NCI-H2029 treated with DMSO at 0.1 percent for 48 hours (cell line): Measurements from ENCODE around the gene SUGP2.
"Not testable (repeated sequence)": the region's sequence is repeated elsewhere in the genome, so short reads cannot be mapped to it uniquely, and the experiment has no call there.

Experiments used
- DNase-seq: peaks from one replicate; lab custom pipeline; 2025; lab: John Stamatoyannopoulos, UW

SUGP2 gene

GRCh38 chr19:19031891-19032290 lies 1.4 kb downstream of the SUGP2 start:
- no peak for DNase-seq

DNA sequence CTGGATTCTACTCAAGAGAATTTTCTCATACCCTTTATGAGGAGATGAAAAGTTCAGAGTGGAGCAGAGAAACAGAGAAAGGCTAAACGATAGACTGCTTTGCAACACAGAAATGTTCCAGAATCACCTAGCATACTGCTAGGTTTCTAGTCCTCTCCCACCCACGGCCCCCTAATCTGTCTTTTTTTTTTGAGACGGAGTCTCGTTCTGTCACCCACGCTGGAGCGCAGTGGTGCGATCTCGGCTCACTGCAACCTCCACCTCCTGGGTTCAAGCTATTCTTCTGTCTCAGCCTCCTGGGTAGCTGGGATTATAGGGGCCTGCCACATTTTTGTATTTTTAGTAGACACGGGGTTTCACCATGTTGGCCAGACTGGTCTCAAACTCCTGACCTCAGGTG lies 4.8 kb downstream of the SUGP2 start:
- DNase-seq: no peak

- DNase-seq: no peak
Observed at GRCh38 chr19:19027228-19027627, 6.1 kb downstream of the SUGP2 start.

GRCh38 chr19:19026299-19026971 lies 6.9 kb downstream of the SUGP2 start:
- DNase-seq: no peak

GRCh38 chr19:19025861-19026260 lies 7.5 kb downstream of the SUGP2 start:
- no peak for DNase-seq

DNA sequence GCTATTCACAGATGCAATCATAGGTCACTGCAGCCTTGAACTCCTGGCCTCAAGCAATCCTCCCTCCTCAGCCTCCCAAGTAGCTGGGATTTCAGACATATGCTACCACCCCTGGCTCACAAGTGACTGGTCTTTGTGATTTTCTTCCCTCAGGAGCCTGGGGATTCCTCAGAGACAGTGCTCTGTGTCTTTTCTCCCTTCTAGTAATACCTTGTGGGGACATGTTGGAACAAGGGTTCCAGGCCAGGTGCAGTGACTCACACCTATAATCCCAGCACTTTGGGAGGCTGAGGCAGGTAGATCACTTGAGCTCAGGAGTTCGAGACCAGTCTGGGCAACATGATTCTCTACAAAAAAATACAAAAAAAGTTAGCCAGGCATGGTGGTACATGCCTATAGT lies 9.9 kb downstream of the SUGP2 start:
- DNase-seq: not testable (repeated sequence)

DNA sequence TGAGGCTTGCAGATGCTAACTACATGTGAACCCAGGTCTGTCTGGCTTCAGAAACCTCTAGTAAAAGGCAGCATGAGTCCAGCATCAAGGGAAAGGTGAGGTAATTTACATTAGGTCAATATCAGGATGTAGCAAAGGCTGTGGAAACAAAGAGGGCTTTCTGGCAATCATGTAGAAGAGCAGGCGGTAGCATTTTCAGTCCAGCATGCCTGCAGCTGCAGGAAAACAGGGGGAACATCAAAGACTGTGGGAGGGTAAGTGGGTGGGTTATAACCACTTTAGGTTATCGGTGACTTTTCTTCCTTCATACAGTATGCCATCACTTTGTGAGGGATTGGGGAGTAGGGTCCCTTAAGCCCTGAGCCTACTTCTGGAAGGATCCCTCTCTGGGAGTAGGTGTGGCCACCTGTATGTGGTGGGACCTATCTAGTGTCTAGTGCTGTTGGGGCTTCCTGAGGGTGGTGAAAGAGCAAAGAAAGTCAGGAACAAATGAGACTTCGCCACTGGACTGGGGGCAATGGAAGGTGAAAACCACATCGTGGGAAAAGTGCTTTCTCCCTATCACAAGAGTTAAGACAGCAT lies 10.8 kb downstream of the SUGP2 start:
- no peak for DNase-seq

DNA sequence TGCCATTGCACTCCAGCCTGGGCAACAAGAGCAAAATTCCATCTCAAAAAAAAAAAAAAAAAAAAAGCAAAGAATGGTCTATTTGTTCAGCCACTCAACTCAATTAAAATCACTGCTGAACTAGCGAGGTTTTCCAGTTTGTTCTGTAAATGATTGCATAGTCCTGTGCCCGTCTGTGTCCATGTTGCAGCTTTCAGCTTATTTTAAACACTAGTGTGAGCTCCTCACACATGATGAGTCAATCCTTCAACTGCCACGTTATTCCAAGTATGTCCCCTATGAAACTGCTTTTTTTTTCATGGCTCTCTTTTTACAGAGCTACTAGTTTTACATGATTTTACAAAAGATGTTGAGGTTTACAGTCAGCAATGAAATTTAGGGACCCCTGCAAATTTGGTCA lies 12.2 kb downstream of the SUGP2 start:
- DNase-seq: no peak

DNA sequence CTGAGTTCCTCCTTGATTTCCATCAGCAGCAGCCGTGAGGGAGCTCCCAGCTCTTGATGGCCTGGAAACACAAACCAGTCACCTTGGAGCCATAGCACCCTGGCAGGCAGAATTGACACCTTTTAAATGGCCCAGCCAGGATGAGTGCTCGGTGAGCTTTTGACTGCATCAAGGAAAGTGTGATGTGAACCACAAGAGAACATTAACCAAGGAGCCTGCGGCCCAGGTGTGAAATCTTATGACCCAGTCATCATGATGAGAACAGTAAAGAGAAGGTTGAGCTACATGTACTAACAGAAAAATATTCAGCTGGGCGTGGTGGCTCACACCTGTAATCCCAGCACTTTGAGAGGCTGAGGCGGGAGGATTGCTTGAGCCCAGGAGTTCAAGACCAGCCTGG lies 22.8 kb downstream of the SUGP2 start:
- DNase-seq: no peak

DNA sequence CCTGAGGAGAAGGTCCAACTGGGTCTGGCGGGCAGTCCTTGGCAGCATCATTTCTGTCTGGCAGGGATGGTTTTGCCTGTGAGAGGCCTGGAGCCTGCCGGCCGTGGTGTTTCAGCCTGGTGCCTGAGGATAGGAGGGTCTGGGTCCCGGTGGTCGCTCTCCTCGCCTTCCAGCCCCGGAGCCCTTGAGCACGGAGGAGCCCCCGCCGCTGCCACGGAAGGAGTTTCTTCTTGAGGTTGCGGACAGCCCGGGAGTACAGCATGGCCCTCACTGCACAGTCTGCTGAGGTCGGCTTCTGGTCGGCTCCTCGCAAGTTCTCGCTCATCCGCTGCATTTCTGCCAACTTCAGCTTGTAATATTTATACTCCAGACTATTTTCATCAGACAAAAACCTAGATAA lies 23.4 kb downstream of the SUGP2 start:
- no peak for DNase-seq

DNA sequence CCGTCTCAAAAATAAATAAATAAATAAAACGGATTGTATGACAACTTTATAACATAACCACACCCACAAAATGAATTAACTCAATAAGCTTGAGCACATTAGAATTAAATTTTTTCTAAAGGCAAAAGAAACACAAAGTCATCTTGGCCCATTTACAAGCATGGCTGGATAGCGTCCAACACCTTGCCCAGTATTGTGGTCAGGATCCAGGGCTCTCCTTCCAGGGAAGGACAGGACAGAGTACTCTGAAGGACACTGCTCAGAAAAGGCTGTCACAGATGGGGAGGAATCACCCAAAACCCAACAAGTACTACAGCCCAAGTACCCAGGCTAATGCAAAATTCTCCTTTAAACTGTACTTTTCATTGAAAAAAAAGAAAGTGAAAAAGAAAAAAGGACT lies 27.1 kb downstream of the SUGP2 start:
- DNase-seq: no peak

DNA sequence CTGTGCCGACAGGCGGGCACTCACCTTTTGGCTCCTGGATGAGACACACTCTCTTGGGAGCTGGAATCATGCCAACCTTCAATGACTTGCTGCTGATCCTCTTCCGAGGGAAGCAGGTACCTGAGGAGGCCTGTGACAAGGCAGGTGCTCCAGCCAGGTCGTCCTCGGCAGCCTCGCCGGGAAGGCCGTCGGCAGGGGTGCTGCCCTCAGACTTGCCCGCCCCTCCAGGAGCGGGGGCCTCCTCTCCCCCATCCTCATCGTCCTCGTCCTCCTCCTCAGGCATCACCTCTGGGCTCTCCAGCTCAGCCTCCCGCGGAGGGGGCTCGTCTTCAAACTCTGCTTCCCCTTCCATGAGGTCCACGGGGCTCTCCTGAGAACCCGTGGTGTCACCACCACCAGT lies 29.2 kb downstream of the SUGP2 start:
- DNase-seq: no peak

- DNase-seq: no peak
Observed at GRCh38 chr19:18999896-19000620, 33.3 kb downstream of the SUGP2 start.

DNA sequence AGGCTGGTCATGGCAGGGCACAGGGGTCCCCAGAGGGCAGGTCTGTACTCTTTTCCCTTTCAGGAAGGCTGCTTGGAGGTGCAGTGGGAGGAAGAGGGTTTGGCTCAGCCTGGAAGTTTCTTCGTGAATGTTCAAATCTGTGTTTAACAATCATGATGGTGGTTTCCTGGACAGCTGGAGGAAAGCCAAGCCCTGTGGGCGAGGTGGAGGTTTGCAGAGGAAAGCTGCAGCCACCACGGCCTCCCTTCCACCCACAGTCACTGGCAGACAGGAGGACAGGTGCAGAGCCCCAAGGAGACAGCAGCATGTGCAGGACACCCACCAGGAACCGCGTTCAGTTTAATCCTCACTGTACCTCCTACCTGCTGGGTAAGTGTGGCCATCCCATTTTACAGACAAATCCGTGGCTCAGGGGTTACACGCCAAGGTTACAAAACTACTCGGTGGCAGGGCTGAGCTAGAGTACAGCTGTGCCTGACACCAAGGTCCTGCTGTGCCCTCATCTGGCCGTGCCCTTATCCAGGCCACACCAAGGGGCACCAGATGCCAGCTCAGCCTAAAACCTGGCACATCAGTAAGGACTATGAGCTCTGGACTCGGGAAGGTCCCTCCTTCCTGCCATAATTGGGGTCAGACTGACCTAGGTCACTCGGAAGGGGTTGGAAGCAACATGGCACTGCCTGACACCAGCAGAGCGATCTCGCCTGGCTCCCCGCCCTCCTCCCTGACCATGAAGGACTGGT lies 34.1 kb downstream of the SUGP2 start:
- DNase-seq: no peak

- no peak for DNase-seq
Observed at GRCh38 chr19:18998276-18998675, 35.0 kb downstream of the SUGP2 start.

DNA sequence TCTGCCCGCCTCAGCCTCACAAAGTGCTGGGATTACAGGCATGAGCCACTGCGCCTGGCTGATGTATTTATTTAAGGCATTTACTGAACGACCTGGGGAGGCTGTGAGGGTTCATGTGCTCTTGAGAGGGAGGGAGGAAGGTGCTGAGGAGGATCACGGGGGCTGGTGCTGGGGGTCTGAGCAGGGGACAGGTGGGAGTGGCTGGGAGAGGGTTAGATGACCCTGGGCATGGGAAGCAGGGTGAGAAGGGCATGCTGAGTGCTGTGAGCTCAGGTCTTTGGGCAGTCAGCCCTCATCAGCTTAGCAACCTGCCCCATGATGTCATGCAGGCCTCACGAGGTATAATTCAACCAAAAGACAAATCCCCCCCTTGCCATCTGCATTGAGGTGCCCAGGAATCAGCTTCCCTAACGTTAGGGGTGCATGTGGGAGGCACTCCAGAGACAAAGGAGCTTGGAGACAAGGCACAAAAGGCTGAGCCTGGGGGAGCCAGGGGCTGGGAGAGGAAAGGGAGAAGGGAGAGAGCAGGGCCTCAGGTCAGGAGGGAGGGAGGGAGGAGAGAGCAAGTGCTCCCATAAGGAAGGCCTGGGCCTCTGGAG lies 36.4 kb downstream of the SUGP2 start:
- no peak for DNase-seq

DNA sequence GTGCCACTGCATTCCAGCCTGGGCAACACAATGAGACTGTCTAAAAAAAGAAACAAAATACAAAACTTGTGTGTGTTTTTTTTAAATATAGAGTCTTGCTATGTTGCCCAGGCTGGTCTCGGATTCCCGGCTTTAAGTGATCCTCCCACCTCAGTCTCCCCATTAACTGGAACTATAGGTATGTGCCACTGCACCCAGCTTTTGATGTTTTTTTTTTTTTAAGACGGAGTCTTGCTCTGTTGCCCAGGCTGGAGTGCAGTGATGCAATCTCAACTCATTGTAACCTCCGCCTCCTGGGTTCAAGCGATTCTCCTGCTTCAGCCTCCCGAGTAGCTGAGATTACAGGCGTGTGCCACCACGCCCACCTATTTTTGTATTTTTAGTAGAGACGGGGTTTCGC lies 37.0 kb downstream of the SUGP2 start:
- DNase-seq: no peak

DNA sequence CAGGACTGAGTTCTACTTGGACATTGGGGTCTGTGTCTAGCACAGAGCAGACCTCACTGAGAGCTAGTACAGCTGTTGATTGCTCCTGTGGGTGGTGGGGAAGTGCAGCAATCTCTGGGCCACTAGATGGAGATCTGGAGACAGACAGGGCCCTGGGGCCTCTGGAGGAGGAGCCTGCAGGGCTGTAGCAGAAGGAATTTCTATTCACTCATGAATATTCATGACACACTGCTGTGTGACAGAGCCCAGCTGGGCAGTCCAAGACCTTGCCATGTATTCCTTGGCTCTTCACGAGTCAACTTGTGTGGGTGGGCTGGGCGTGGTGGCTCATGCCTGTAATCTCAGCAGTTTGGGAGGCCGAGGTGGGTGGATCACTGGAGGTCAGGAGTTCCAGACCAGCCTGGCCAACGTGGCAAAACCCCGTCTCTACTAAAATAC lies 37.5 kb downstream of the SUGP2 start:
- DNase-seq: no peak

DNA sequence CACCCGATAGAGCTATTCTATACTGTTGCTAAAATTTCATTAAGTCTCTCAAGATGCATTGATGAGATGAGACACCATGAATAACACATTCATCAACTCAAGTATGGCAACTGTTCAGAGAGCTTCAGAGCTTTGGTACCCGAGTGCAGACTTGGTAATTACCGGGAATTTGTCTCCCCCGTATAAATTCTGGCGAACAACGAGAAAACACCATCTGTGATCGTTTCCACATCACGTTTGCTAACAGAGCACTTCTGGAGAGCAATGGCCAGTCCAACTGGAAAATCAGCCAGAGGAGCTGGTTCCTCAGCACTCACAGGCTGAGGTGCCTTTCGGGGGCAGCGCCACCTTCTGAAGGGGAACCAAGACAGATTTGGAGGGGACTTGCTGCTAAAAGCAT lies 40.2 kb downstream of the SUGP2 start:
- no peak for DNase-seq

DNA sequence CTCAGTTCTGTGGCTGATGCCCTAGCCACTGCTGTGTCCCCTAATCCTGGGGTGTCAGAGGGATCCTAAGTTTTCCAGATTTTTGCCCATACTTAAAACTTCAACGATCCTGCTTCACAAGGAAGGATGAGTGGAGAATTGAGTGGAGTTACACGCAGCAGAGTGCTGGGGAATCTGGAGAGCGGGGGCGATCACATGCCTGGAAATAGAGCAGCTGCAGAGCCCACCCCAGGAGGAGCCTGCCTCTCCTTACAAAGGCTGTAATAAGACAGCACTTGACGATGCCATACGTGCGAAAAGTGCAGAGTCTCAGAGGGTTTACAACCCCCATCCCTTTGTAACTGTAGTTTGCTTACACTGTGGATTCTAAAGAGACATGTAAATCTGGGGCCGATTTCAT lies 40.6 kb downstream of the SUGP2 start:
- DNase-seq: no peak

GRCh38 chr19:18991468-18991867 lies 41.8 kb downstream of the SUGP2 start:
- DNase-seq: no peak

GRCh38 chr19:18991006-18991405 lies 42.3 kb downstream of the SUGP2 start:
- DNase-seq: no peak
